Astrocyte (in vitro differentiated cells and primary cell): ENCODE results near the gene TWF2.

Experiments used
- EZH2 ChIP-seq: IDR thresholded peaks from 2 replicates; pipeline ENCODE4 v1.6.1; 2012; ENCODE audit warnings: mild to moderate bottlenecking, low read length, inconsistent platforms; ENCODE audit not compliant: insufficient read depth
- TF ChIP-seq, protein P1 (sequence below): IDR thresholded peaks from 2 replicates; pipeline ENCODE4 v1.5.1; 2011; ENCODE audit warnings: low read depth, mild to moderate bottlenecking, inconsistent platforms, low read length, moderate library complexity; ENCODE audit not compliant: insufficient read depth

DNA sequence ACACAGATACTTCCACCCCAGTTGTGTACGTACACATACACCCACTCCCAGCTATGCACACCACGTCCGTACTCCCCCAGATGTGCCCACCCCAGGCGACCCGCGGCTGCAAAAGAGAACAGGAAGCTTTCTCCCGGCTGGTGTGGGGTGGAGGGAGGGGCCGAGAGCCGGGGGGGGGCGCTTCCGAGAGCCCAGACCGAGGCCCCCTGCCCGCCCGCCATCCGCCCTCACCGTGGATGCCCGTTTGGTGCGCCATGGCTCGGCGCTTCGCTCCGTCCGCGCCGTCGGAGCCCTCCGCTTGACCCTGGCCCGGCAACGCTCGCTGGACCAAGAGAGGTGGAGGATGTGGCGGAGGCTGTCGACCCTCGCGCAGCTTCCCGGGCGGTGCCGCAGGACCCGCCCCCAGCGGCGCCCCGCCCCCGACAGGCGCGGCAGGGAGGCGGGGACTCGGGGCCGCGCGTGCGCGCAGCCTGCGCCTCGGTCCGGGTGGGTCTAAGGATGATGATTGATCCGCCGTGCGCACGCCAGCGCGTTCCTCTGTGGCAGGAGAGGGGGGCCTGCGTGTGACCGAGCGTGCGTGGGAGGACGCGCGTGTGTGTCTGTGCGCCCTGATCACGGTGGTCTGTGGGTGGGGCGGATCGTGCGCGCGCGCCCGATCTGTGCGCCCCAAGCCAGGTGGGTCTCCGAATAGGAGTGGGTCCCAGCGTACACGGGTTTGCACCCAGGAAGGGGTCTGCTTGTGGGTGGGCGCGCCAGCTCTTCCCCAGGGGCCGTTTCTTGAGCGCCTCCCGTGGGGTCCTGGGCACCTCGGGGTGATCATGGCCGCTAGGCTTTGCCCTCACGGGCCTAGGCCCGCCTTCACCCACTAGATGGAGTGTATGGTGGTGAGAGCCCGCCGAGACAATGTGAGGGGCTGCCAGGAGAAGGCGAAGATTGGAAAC, at the start of gene TWF2:
- TF ChIP-seq, protein P1, sequence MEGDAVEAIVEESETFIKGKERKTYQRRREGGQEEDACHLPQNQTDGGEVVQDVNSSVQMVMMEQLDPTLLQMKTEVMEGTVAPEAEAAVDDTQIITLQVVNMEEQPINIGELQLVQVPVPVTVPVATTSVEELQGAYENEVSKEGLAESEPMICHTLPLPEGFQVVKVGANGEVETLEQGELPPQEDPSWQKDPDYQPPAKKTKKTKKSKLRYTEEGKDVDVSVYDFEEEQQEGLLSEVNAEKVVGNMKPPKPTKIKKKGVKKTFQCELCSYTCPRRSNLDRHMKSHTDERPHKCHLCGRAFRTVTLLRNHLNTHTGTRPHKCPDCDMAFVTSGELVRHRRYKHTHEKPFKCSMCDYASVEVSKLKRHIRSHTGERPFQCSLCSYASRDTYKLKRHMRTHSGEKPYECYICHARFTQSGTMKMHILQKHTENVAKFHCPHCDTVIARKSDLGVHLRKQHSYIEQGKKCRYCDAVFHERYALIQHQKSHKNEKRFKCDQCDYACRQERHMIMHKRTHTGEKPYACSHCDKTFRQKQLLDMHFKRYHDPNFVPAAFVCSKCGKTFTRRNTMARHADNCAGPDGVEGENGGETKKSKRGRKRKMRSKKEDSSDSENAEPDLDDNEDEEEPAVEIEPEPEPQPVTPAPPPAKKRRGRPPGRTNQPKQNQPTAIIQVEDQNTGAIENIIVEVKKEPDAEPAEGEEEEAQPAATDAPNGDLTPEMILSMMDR: no peak
- no peak for TF ChIP-seq EZH2
